HG03025 (cell line): ENCODE results near the gene PHAX.
"Not testable (repeated sequence)": the region's sequence is repeated elsewhere in the genome, so short reads cannot be mapped to it uniquely, and the experiment has no call there.

Experiments
- ATAC-seq: cut with Tn5 transposase; IDR thresholded peaks from one replicate; pipeline ENCODE4 v1.9.1; 2021; ENCODE audit warnings: mild to moderate bottlenecking, moderate library complexity; ENCODE audit not compliant: unreplicated experiment, low FRiP score

Gene PHAX

GRCh38 chr5:126599971-126600630 lies 646 bp upstream of the PHAX start:
- ATAC-seq: not testable (repeated sequence)

GRCh38 chr5:126603402-126603991 lies 2.8 kb downstream of the PHAX start:
- ATAC-seq: no peak

GRCh38 chr5:126605525-126605924 lies 4.8 kb downstream of the PHAX start:
- no peak for ATAC-seq

- ATAC-seq: no peak
Measured at GRCh38 chr5:126610160-126610559, 9.4 kb downstream of the PHAX start.

GRCh38 chr5:126610616-126611015 lies 9.9 kb downstream of the PHAX start:
- ATAC-seq: no peak

- ATAC-seq: no peak
Measured at GRCh38 chr5:126613941-126614592, 13.3 kb downstream of the PHAX start.

GRCh38 chr5:126615286-126615685 lies 14.5 kb downstream of the PHAX start:
- peak; percentile 95 for ATAC-seq

GRCh38 chr5:126617603-126618002 lies 16.9 kb downstream of the PHAX start:
- not testable (repeated sequence) for ATAC-seq

- ATAC-seq: no peak
Measured at GRCh38 chr5:126619781-126620180, 19.0 kb downstream of the PHAX start.

- ATAC-seq: no peak
Measured at GRCh38 chr5:126624534-126624933, 23.8 kb downstream of the PHAX start.

GRCh38 chr5:126628102-126628501 lies 27.4 kb downstream of the PHAX start:
- no peak for ATAC-seq

GRCh38 chr5:126631920-126632319 lies 31.2 kb downstream of the PHAX start:
- no peak for ATAC-seq

GRCh38 chr5:126633552-126633951 lies 32.8 kb downstream of the PHAX start:
- ATAC-seq: no peak

GRCh38 chr5:126635585-126635984 lies 34.8 kb downstream of the PHAX start:
- no peak for ATAC-seq

- no peak for ATAC-seq
Measured at GRCh38 chr5:126636956-126637355, 36.2 kb downstream of the PHAX start.

GRCh38 chr5:126640866-126641265 lies 40.1 kb downstream of the PHAX start:
- no peak for ATAC-seq

GRCh38 chr5:126641387-126641786 lies 40.6 kb downstream of the PHAX start:
- peak; percentile 87 for ATAC-seq

- ATAC-seq: no peak
Measured at GRCh38 chr5:126645132-126645531, 44.4 kb downstream of the PHAX start.

- no peak for ATAC-seq
Measured at GRCh38 chr5:126647071-126647470, 46.3 kb downstream of the PHAX start.

- ATAC-seq: no peak
Measured at GRCh38 chr5:126648471-126648870, 47.7 kb downstream of the PHAX start.

GRCh38 chr5:126649057-126649456 lies 48.3 kb downstream of the PHAX start:
- not testable (repeated sequence) for ATAC-seq

- ATAC-seq: not testable (repeated sequence)
Measured at GRCh38 chr5:126649709-126650108, 49.0 kb downstream of the PHAX start.
